NT2/D1 (cell line): Measurements from ENCODE around the gene CBX8.

Source experiments
- SUZ12 ChIP-seq: IDR thresholded peaks from 2 replicates; pipeline ENCODE4 v1.6.1; 2011; ENCODE audit not compliant: insufficient read length, insufficient read depth; ENCODE audit errors: extremely low read depth
- ZNF274 ChIP-seq: IDR thresholded peaks from 2 replicates; pipeline ENCODE4 v1.6.1; 2011; ENCODE audit warnings: mild to moderate bottlenecking, low read depth, low read length

GRCh38 chr17:79758271-79758670 is 38.6 kb downstream of the CBX8 start:
- TF ChIP-seq ZNF274 (no peak), SUZ12 (no peak)
